Measurements from ENCODE around the gene PRPF18.

- TF ChIP-seq CTCF (IDR thresholded peaks at IDR 0.05) (no peak), POLR2A (IDR thresholded peaks at IDR 0.05) (no peak)
Observed at GRCh38 chr10:13661256-13661655, 74.5 kb downstream of the PRPF18 start.

All from vagina (tissue), 2 donors.